HG03039 (cell line): ENCODE data around the gene PEAR1.

Experiments
- ATAC-seq: cut with Tn5 transposase; IDR thresholded peaks from one replicate; pipeline ENCODE4 v1.9.1; 2021; ENCODE audit warnings: mild to moderate bottlenecking, moderate library complexity; ENCODE audit not compliant: unreplicated experiment

Gene PEAR1

GRCh38 chr1:156933136-156933535 lies 39.6 kb downstream of the PEAR1 start:
- no peak for ATAC-seq

GRCh38 chr1:156935505-156936128 lies 42.1 kb downstream of the PEAR1 start:
- no peak for ATAC-seq

- no peak for ATAC-seq
Measured at GRCh38 chr1:156936191-156936590, 42.7 kb downstream of the PEAR1 start.

GRCh38 chr1:156936721-156937220 lies 43.3 kb downstream of the PEAR1 start:
- ATAC-seq = no peak

GRCh38 chr1:156937883-156938282 lies 44.4 kb downstream of the PEAR1 start:
- no peak for ATAC-seq

- ATAC-seq = no peak
Measured at GRCh38 chr1:156938813-156939212, 45.3 kb downstream of the PEAR1 start.

- no peak for ATAC-seq
Measured at GRCh38 chr1:156939786-156940334, 46.3 kb downstream of the PEAR1 start.

GRCh38 chr1:156941675-156942074 lies 48.2 kb downstream of the PEAR1 start:
- ATAC-seq = no peak

GRCh38 chr1:156942176-156942575 lies 48.7 kb downstream of the PEAR1 start:
- no peak for ATAC-seq

- ATAC-seq = no peak
Measured at GRCh38 chr1:156942576-156942975, 49.1 kb downstream of the PEAR1 start.

- ATAC-seq = no peak
Measured at GRCh38 chr1:156943756-156944155, 50.2 kb downstream of the PEAR1 start.

GRCh38 chr1:156944268-156944667 lies 50.8 kb downstream of the PEAR1 start:
- no peak for ATAC-seq

GRCh38 chr1:156944848-156945247 lies 51.3 kb downstream of the PEAR1 start:
- no peak for ATAC-seq

GRCh38 chr1:156945881-156946661 lies 52.6 kb downstream of the PEAR1 start:
- no peak for ATAC-seq

- no peak for ATAC-seq
Measured at GRCh38 chr1:156947127-156947526, 53.6 kb downstream of the PEAR1 start.

GRCh38 chr1:156947818-156948525 lies 54.5 kb downstream of the PEAR1 start:
- ATAC-seq = no peak

GRCh38 chr1:156948708-156949107 lies 55.2 kb downstream of the PEAR1 start:
- ATAC-seq = no peak

GRCh38 chr1:156949127-156949526 lies 55.6 kb downstream of the PEAR1 start:
- no peak for ATAC-seq

- no peak for ATAC-seq
Measured at GRCh38 chr1:156951371-156951770, 57.9 kb downstream of the PEAR1 start.

- no peak for ATAC-seq
Measured at GRCh38 chr1:156953571-156953970, 60.1 kb downstream of the PEAR1 start.

- no peak for ATAC-seq
Measured at GRCh38 chr1:156956333-156956732, 62.8 kb downstream of the PEAR1 start.
